ENCODE data around the gene SPDYE3. TPM values are rescaled to one million over a fixed set of nuclear protein-coding genes. Genes with fewer than 3 reads are reported as not detected.
"Not testable (repeated sequence)": the region's sequence is repeated elsewhere in the genome, so short reads cannot be mapped to it uniquely, and the experiment has no call there.

The SPDYE3 gene, protein sequence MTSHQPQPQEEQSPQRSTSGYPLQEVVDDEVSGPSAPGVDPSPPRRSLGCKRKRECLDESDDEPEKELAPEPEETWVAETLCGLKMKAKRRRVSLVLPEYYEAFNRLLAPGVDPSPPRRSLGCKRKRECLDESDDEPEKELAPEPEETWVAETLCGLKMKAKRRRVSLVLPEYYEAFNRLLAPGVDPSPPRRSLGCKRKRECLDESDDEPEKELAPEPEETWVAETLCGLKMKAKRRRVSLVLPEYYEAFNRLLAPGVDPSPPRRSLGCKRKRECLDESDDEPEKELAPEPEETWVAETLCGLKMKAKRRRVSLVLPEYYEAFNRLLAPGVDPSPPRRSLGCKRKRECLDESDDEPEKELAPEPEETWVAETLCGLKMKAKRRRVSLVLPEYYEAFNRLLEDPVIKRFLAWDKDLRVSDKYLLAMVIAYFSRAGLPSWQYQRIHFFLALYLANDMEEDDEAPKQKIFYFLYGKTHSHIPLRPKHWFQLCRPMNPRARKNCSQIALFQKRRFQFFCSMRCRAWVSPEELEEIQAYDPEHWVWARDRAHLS
- total RNA-seq = under 1 TPM in 1 of 2 donors, not detected in 1; 0.91 TPM

DNA sequence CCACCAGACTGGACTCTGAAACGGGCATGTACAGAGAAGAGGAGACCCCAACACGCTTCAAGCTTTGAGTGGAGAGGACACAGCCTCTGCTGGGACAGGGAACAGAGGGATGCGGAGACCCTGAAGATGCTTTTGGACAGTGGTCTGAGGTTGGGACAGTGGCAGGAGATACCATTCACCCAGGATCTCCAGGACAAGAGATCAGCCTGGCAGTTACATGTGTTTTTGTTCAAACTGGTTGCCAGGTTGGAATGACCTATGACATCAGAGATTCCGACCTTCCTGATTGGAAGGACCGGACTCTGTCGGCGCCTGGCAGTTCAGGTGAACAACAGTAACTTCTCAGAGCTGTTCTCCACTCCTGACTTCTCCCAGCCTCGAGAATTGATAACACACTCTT is at the start of gene SPDYE3:
TSS of gene SPDYE3 (plus strand) at position 301 of the 400 bp plus-strand sequence. CDS start 184 bp downstream, outside the sequence.
- DNase-seq (ENCODE audit: low spot score); intact Hi-C loops (cut with DNase I); H3K36me3 ChIP-seq; H3K4me3 ChIP-seq; H3K27ac ChIP-seq; H3K9me3 ChIP-seq; H3K27me3 ChIP-seq (replicated peaks; ENCODE audit: insufficient read depth); H3K4me1 ChIP-seq (replicated peaks): not testable (repeated sequence)
- 92% methylated on average over 8 of the region's 8 CpGs for WGBS

DNA sequence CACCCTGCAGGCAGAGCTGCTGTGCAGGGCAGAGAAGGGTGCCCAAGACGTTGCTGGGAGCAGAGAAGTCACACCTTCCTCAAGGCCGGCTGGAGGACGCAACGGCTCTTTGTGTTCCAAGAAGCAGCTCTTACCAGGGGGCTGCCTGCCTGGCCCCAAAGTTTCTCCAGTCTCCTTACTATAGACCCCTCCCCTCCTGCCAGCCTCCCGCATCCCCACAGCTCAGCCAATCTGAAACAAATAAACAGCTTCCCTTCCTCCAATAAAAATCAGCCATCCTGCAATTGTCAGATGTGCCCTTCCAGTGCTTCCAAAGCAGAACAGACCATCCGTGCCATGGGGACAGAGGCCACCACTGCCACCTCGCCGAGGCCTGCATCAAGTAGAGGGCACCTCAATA is 47.5 kb upstream of the SPDYE3 start:
- H3K27ac ChIP-seq; H3K9me3 ChIP-seq; H3K4me1 ChIP-seq (replicated peaks); H3K36me3 ChIP-seq; DNase-seq (ENCODE audit: low spot score); intact Hi-C loops (cut with DNase I); H3K4me3 ChIP-seq; H3K27me3 ChIP-seq (replicated peaks; ENCODE audit: insufficient read depth): not testable (repeated sequence)
- 81% methylated on average over 8 of the region's 8 CpGs for WGBS

DNA sequence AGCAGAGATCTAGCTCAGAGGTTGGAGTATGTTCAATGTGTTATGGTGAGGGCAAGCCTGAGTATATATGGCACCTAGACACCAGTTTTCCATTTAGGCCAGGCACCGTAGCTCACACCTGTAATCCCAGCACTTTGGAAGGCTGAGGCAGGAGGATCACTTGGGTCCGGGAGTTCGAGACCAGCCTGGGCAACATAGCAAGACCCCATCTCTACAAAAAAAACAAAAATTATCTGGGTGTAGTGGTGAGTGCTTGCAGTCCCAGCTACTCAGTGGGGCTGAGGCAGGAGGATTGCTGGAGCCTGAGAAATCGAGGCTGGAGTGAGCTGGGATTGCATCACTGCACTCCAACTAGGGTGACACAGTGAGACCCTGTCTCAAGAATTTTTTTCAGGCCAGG is 44.6 kb upstream of the SPDYE3 start:
- H3K27ac ChIP-seq; intact Hi-C loops (cut with DNase I); H3K4me3 ChIP-seq; H3K27me3 ChIP-seq (replicated peaks; ENCODE audit: insufficient read depth); H3K4me1 ChIP-seq (replicated peaks); H3K36me3 ChIP-seq; DNase-seq (ENCODE audit: low spot score); H3K9me3 ChIP-seq: not testable (repeated sequence)
- 96% methylated on average over 4 of the region's 4 CpGs for WGBS

DNA sequence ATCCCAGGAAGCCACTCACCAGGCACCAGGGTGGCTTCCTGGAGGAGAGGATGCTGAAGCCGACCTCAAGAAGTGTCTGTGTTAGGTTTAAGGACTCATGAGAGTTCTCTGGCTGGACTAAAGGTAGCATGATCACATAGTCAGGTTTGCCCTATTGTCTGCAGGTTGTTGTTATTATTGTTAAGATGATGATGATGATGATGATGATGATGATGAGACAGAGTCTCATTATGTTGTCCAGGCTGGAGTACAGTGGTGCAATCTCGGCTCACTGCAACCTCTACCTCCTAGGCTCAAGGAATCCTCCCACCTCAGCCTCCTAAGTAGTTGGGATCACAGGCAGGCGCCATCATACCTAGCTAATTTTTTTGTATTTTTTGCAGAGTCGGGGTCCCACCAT is 43.3 kb upstream of the SPDYE3 start:
- H3K4me3 ChIP-seq; H3K27me3 ChIP-seq (replicated peaks; ENCODE audit: insufficient read depth); H3K9me3 ChIP-seq; intact Hi-C loops (cut with DNase I); H3K4me1 ChIP-seq (replicated peaks); H3K27ac ChIP-seq; DNase-seq (ENCODE audit: low spot score); H3K36me3 ChIP-seq: not testable (repeated sequence)
- WGBS = 97% methylated on average over 4 of the region's 4 CpGs

DNA sequence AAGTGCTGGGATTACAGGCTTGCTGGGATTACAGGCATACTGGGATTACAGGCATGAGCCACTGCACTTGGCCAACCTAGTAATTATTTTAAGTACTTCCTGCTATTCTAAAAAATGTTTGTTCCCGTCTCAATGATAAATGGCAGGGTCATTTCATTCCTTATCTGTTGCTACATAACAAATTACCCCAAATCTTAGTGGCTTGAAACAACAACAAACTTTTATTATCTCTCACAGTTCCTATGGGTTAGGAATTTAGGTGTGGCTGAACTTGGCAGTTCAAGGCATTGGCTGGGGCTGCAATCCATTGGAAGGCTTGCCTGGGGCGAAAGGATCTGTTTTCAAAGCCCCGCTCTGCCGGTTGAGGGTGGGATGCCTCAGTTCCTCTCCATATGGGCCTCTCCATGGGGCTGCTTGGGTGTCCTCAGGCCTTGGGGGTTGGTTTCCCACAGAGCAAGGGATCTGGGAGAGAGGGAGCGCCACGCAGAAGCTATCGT is 42.8 kb upstream of the SPDYE3 start:
- H3K4me1 ChIP-seq (replicated peaks); H3K27ac ChIP-seq; H3K27me3 ChIP-seq (replicated peaks; ENCODE audit: insufficient read depth); H3K9me3 ChIP-seq; H3K4me3 ChIP-seq; intact Hi-C loops (cut with DNase I); DNase-seq (ENCODE audit: low spot score); H3K36me3 ChIP-seq: not testable (repeated sequence)
- 75% methylated on average over 7 of the region's 7 CpGs for WGBS

DNA sequence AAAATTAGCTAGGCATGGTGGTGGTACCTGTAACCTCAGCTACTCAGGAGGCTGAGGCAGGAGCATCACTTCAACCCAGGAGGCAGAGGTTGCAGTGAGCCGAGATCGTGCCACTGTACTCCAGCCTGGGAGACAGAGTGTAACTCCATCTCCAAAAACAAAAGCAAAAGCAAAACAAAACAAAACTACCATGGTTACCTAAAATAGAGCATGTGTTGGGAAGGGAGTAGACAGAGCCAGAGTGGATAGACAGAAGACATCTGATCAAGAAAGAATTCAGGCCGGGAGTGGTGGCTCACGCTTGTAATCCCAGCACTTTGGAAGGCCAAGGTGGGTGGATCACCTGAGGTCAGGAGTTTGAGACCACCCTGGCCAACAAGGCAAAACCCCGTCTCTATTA is 41.7 kb upstream of the SPDYE3 start:
- H3K4me1 ChIP-seq (replicated peaks); H3K36me3 ChIP-seq; H3K9me3 ChIP-seq; H3K27me3 ChIP-seq (replicated peaks; ENCODE audit: insufficient read depth); intact Hi-C loops (cut with DNase I); H3K4me3 ChIP-seq; DNase-seq (ENCODE audit: low spot score); H3K27ac ChIP-seq: not testable (repeated sequence)
- 87% methylated on average over 5 of the region's 5 CpGs for WGBS

DNA sequence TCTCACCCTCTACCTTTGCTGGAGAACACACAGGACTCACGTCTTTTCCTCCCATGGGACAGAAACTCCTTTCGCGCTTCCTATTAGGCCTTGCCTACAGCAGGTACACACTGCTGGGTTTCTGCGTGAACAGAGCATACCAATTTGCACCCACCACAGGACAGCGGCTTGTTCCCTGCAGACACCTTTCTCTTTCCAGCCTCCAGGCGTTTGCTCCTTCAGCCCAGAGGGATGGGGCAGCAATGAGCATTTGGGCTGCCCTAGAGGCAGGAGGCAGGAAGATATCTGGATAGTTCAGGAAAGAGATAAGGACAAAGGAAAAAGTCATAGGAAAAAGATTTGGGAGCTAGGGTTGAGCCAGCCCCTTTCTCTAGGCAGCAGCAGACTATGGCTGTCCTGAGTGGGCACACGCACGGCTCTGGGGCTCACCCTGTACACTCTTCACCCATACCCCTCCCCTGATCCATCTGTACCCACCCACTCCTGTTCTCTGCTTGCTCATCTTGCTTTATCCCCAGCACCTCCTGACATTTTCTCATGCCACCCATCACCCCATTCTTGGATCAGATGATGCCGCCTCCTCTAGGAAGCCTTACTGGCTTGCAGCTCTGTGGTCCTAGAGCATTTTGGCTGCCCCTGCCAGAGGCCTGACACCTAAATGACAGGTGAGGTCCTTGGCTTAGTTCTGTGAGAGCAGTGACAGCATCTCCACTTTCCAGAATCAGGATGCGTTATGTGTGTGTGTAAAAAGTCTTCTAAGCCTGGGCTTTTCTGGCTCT is 40.7 kb upstream of the SPDYE3 start:
- no peaks in the 10 kb centered on the region for H3K36me3 ChIP-seq
- no peaks in the 10 kb centered on the region for H3K4me1 ChIP-seq (replicated peaks)
- no peak for DNase-seq (ENCODE audit: low spot score)
- H3K9me3 ChIP-seq = no peaks in the 10 kb centered on the region
- H3K27me3 ChIP-seq (replicated peaks; ENCODE audit: insufficient read depth) = no peaks in the 10 kb centered on the region
- 86% methylated on average over 10 of the region's 10 CpGs for WGBS
- intact Hi-C loops (cut with DNase I) = no loop called here
- no peak overlapping the region for H3K27ac ChIP-seq
- H3K4me3 ChIP-seq = no peak overlapping the region
- no peak for TF ChIP-seq POLR2A (IDR thresholded peaks at IDR 0.05)
- TF ChIP-seq, protein P1, sequence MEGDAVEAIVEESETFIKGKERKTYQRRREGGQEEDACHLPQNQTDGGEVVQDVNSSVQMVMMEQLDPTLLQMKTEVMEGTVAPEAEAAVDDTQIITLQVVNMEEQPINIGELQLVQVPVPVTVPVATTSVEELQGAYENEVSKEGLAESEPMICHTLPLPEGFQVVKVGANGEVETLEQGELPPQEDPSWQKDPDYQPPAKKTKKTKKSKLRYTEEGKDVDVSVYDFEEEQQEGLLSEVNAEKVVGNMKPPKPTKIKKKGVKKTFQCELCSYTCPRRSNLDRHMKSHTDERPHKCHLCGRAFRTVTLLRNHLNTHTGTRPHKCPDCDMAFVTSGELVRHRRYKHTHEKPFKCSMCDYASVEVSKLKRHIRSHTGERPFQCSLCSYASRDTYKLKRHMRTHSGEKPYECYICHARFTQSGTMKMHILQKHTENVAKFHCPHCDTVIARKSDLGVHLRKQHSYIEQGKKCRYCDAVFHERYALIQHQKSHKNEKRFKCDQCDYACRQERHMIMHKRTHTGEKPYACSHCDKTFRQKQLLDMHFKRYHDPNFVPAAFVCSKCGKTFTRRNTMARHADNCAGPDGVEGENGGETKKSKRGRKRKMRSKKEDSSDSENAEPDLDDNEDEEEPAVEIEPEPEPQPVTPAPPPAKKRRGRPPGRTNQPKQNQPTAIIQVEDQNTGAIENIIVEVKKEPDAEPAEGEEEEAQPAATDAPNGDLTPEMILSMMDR (IDR thresholded peaks at IDR 0.05) = no peak
- no peak for TF ChIP-seq POLR2AphosphoS5 (IDR thresholded peaks at IDR 0.05)

All from prostate gland (tissue), 2 donors.